Stomach smooth muscle (tissue), 2 donors: Measurements from ENCODE around the gene CYB5B.

ENCODE experiments used
- H3K27ac ChIP-seq: one replicate; pipeline ENCODE4 v1.7.0; 2013; ENCODE audit warnings: mild to moderate bottlenecking, low read length, inconsistent platforms
- H3K27me3 ChIP-seq, 2 donors: one replicate each; pipeline ENCODE4 v1.7.0; 2013; ENCODE audit warnings: low read length in 2 of 2; ENCODE audit not compliant: insufficient read depth in 2 of 2, control insufficient read depth in 1 of 2
- H3K36me3 ChIP-seq, 2 donors: one replicate each; pipeline ENCODE4 v1.7.0; 2013; ENCODE audit warnings: low read length in 2 of 2; ENCODE audit not compliant: control insufficient read depth in 2 of 2, insufficient read depth in 2 of 2
- H3K4me1 ChIP-seq: one replicate; pipeline ENCODE4 v1.7.0; 2013; ENCODE audit warnings: low read length; ENCODE audit not compliant: control insufficient read depth, insufficient read depth
- H3K4me3 ChIP-seq, 2 donors: one replicate each; pipeline ENCODE4 v1.7.0; 2013; ENCODE audit warnings: low read length in 2 of 2
- H3K9ac ChIP-seq, 2 donors: one replicate each; pipeline ENCODE4 v1.7.0; 2013; ENCODE audit warnings: low read length in 2 of 2, mild to moderate bottlenecking in 1 of 2
- H3K9me3 ChIP-seq, 2 donors: one replicate each; pipeline ENCODE4 v1.7.0; 2013; ENCODE audit warnings: low read length in 2 of 2; ENCODE audit not compliant: control insufficient read depth in 2 of 2
- donor health status: healthy.
- donor health status: Pancreatic carcinoma.

The CYB5B gene

GRCh38 chr16:69486272-69486671 is 61.9 kb downstream of the CYB5B start:
- H3K27ac ChIP-seq = no peak overlapping the region
- no peak overlapping the region for H3K4me3 ChIP-seq
- no peaks in the 10 kb centered on the region for H3K27me3 ChIP-seq
- H3K36me3 ChIP-seq = no peaks in the 10 kb centered on the region
- H3K9ac ChIP-seq = no peak overlapping the region
- peaks cover 11% of the 10 kb centered on the region for H3K4me1 ChIP-seq
- no peaks in the 10 kb centered on the region for H3K9me3 ChIP-seq

DNA sequence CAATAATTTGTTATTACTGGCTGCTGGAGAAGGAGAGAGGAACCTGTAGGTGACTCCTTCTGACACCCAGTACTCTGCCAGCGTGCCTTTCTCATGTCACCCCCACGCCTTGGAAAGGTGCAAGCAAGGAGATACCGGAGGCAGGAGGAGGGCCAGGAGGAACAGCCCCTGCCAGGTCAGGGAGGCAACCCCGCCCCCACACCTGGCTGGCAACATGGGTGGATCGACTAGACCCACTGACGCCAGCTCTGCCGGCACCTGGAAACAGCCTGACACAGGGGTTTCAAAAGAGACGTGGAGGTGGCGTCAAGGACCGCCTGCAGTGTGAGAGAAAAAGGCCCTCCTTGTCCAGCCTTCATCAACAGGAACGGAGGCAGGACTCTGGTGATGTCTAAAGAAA is 62.3 kb downstream of the CYB5B start:
- Histone ChIP-seq H3K36me3 (no peaks in the 10 kb centered on the region), H3K9me3 (no peaks in the 10 kb centered on the region), H3K4me1 (peaks cover 9% of the 10 kb centered on the region), H3K27ac (no peak overlapping the region), H3K9ac (no peak overlapping the region), H3K27me3 (no peaks in the 10 kb centered on the region), H3K4me3 (no peak overlapping the region)

- H3K9ac ChIP-seq = no peak overlapping the region
- H3K4me1 ChIP-seq = no peaks in the 10 kb centered on the region
Observed at GRCh38 chr16:69490707-69491324, 66.4 kb downstream of the CYB5B start.

DNA sequence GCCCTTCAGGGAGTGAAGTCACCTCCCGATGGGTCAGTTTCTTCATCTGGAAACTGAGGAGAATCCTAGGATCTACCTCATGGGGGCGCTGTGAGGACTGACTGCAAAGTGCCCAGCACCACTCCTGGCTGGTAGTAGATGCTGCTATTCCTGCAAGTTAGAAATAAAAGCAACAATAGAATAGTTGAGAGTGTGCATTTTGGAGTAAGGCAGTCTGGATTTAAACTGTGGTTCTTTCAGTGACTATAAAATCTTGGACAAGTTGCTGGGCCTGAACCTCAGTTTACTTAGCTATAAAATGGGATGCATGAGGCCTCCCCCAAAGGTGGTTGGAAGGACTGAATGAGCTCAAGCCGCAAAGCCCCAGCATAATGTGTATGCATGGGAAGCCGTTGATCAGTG is 70.6 kb downstream of the CYB5B start:
- H3K4me1 ChIP-seq = no peaks in the 10 kb centered on the region
- H3K27ac ChIP-seq = no peak overlapping the region
- H3K9ac ChIP-seq = no peak overlapping the region
- no peaks in the 10 kb centered on the region for H3K36me3 ChIP-seq
- no peak overlapping the region for H3K4me3 ChIP-seq
- peaks cover 0 to 2% of the 10 kb centered on the region in 2 donors for H3K27me3 ChIP-seq
- no peaks in the 10 kb centered on the region for H3K9me3 ChIP-seq

More at GRCh38 chr16:69490707-69491324, 66.4 kb downstream of the CYB5B start:
- Histone ChIP-seq H3K36me3 (no peaks in the 10 kb centered on the region), H3K27me3 (no peaks in the 10 kb centered on the region), H3K27ac (no peak overlapping the region), H3K9me3 (no peaks in the 10 kb centered on the region), H3K4me3 (no peak overlapping the region)

- Histone ChIP-seq H3K9ac (no peak overlapping the region), H3K27me3 (peaks cover 0 to 2% of the 10 kb centered on the region in 2 donors), H3K27ac (no peak overlapping the region), H3K4me3 (no peak overlapping the region), H3K9me3 (no peaks in the 10 kb centered on the region), H3K36me3 (no peaks in the 10 kb centered on the region), H3K4me1 (no peaks in the 10 kb centered on the region)
Observed at GRCh38 chr16:69495821-69496220, 71.4 kb downstream of the CYB5B start.

DNA sequence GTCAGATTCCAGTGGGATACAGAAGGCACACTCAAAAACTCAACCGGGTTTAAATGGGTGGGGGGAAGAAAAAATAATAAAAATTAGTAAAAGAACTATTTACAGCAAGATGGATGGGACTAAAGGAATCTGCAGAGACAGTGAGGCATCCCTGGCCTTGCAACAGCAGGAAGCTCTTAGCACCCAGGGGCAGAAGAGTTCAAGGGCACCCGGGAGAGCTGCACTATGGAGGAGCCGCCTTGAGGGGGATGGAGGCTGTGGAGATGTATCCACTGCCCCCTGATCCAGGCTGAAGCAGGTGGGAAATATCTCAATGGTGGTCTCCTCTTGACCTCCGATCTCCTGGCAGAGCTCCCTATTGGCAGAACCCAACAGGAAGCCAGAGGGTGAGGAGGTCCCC is 72.0 kb downstream of the CYB5B start:
- H3K9me3 ChIP-seq = no peaks in the 10 kb centered on the region
- no peaks in the 10 kb centered on the region for H3K36me3 ChIP-seq
- no peak overlapping the region for H3K9ac ChIP-seq
- no peaks in the 10 kb centered on the region for H3K4me1 ChIP-seq
- no peak overlapping the region for H3K27ac ChIP-seq
- H3K4me3 ChIP-seq = no peak overlapping the region
- H3K27me3 ChIP-seq = peaks cover 0 to 2% of the 10 kb centered on the region in 2 donors

GRCh38 chr16:69496896-69497295 is 72.5 kb downstream of the CYB5B start:
- no peaks in the 10 kb centered on the region for H3K9me3 ChIP-seq
- H3K27me3 ChIP-seq = peaks cover 0 to 2% of the 10 kb centered on the region in 2 donors
- H3K4me1 ChIP-seq = no peaks in the 10 kb centered on the region
- no peak overlapping the region for H3K4me3 ChIP-seq
- no peak overlapping the region for H3K27ac ChIP-seq
- H3K36me3 ChIP-seq = no peaks in the 10 kb centered on the region
- no peak overlapping the region for H3K9ac ChIP-seq

DNA sequence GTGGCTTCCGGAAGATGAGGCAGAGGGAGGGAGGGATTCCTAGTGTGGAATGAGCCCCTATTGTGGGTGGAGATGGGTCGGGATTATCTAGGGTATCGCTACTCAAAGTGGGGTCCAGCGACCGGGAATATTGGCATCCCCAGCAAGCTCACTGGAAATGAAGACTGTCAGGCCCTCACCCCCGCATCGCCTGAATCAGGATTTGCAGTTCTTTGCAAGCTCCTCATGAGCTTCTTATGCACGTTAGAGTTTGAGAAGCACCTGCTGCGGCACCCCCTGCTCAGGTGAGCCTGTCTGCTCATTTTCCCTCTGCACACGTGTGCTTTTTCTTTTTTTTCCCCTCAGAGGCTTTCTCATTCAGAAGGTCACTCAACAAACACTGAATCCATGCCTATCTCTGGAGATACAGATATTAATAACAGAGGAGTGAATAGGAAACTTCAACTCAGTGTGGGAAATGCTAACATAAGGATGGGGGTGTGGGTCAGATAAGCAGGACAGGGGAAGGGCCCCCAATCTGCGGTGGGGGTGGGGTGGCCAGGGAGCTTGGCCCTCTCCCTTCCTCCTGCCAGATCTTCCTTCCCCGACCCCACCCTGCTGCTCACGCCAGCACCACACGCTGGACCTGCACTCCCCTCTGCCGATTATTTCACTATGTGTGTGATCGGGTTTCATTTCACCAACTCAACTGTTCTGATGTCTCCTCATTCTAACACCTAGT is 73.6 kb downstream of the CYB5B start:
- Histone ChIP-seq H3K36me3 (no peaks in the 10 kb centered on the region), H3K27me3 (peaks cover 0 to 2% of the 10 kb centered on the region in 2 donors), H3K27ac (no peak overlapping the region), H3K9ac (no peak overlapping the region), H3K4me1 (no peaks in the 10 kb centered on the region), H3K9me3 (no peaks in the 10 kb centered on the region), H3K4me3 (no peak overlapping the region)

- H3K36me3 ChIP-seq = no peaks in the 10 kb centered on the region
- no peaks in the 10 kb centered on the region for H3K4me1 ChIP-seq
- H3K9ac ChIP-seq = no peak overlapping the region
- peaks cover 0 to 2% of the 10 kb centered on the region in 2 donors for H3K27me3 ChIP-seq
- H3K9me3 ChIP-seq = no peaks in the 10 kb centered on the region
- H3K4me3 ChIP-seq = no peak overlapping the region
- no peak overlapping the region for H3K27ac ChIP-seq
Observed at GRCh38 chr16:69498926-69499325, 74.5 kb downstream of the CYB5B start.

DNA sequence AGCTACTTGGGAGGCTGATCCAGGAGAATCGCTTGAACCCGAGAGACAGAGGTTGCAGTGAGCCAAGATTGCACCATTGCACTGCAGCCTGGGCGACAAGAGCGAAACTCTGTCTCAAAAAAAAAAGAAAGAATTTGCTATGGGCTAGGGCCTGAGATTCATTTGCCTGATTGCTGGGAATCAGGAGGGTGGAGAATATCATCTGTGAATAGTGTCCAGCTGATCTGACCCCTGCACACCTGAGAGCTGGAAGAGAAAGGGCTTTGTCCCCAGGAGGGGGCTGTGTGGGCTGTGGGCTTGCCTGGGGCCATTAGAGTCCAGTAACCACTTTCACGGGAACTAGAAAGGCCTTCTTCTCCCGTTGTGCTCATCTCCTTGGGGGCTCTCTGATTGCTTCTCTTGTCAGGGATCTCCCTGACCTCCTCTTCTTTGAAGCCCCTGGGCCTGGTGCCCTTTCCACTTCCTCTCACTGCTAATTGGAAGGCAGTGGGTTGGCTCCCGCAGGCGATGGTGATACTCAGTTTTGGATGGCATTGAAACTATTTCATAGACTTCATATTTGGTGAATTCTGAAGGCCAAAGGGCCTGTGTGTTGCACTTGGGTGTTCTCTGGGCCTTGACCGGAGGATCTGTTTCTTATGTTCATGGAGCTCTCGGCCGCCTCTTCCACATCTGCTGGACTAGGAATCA is 75.3 kb downstream of the CYB5B start:
- Histone ChIP-seq H3K4me3 (no peak overlapping the region), H3K27ac (no peak overlapping the region), H3K27me3 (peaks cover 0 to 2% of the 10 kb centered on the region in 2 donors), H3K9ac (no peak overlapping the region), H3K4me1 (no peaks in the 10 kb centered on the region), H3K9me3 (no peaks in the 10 kb centered on the region), H3K36me3 (no peaks in the 10 kb centered on the region)

DNA sequence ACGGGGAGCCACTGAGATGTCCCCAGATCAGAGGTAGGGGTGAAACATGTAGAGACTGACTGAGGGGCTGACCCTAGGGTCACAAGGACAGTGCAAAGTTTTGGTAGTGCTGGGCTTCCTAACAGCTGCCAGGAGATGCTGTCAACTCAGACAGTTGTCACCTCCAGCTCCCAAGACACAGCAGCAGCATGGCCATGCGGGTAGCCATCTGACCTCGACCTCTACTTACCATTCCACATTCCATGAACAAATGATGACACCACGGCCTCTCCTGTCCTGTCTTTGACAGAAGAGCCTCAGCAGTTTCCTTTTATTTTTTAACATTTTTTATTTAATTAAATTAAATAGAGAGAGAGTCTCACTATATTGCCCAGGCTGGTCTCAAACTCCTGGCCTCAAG is 76.1 kb downstream of the CYB5B start:
- Histone ChIP-seq H3K4me1 (no peaks in the 10 kb centered on the region), H3K9me3 (no peaks in the 10 kb centered on the region), H3K27me3 (peaks cover 0 to 2% of the 10 kb centered on the region in 2 donors), H3K36me3 (no peaks in the 10 kb centered on the region), H3K4me3 (no peak overlapping the region), H3K27ac (no peak overlapping the region), H3K9ac (no peak overlapping the region)
